GM12864 (cell line): ENCODE measurements around the gene ERICH6.

Experiments
- DNase-seq: peaks from one replicate; pipeline ENCODE4 v3.0.0-alpha.2; 2011; ENCODE audit warnings: low read depth
- H3K4me3 ChIP-seq: 2 replicates; pipeline ENCODE4 v1.5.1; 2011; ENCODE audit warnings: mild to moderate bottlenecking, low read depth, low read length, control low read depth
- TF ChIP-seq, protein P1 (sequence below): IDR thresholded peaks from 2 replicates; pipeline ENCODE4 v1.5.1; 2011; ENCODE audit warnings: low read depth, mild to moderate bottlenecking, moderate library complexity, low read length, control low read depth, inconsistent platforms; ENCODE audit errors: missing control alignments

Gene ERICH6

DNA sequence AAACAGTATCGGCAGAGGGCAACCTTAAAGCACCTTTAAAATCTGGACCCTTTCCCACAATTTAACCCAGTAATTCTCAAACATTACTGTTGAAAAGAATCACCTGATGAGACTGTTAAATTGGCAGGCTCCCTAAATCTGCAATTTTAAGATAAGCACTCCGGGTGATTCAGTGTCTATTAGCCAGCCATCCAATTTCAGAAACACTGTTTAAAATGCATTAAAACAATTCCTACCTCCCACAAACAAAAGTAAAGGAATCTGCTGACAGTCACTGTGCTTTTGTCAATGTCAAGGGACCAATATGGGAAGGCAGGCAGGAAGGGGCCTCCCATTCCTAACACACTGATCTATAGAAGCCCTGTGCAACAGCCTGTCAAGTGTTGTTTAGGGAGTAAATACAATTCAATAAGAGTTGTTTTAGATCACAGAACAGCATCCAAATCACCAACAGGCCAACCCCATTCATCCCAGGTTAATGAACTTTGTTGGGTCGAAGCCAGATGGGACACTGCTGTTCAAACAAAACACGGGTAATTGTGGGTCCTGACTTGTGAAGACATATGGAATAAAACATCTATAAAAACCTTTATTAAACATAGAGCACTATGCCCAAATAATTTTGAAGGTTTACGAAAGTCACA lies 37.9 kb upstream of the ERICH6 start:
- TF ChIP-seq, protein P1, sequence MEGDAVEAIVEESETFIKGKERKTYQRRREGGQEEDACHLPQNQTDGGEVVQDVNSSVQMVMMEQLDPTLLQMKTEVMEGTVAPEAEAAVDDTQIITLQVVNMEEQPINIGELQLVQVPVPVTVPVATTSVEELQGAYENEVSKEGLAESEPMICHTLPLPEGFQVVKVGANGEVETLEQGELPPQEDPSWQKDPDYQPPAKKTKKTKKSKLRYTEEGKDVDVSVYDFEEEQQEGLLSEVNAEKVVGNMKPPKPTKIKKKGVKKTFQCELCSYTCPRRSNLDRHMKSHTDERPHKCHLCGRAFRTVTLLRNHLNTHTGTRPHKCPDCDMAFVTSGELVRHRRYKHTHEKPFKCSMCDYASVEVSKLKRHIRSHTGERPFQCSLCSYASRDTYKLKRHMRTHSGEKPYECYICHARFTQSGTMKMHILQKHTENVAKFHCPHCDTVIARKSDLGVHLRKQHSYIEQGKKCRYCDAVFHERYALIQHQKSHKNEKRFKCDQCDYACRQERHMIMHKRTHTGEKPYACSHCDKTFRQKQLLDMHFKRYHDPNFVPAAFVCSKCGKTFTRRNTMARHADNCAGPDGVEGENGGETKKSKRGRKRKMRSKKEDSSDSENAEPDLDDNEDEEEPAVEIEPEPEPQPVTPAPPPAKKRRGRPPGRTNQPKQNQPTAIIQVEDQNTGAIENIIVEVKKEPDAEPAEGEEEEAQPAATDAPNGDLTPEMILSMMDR: no peak
- H3K4me3 ChIP-seq: no peak overlapping the region
- no peak for DNase-seq

DNA sequence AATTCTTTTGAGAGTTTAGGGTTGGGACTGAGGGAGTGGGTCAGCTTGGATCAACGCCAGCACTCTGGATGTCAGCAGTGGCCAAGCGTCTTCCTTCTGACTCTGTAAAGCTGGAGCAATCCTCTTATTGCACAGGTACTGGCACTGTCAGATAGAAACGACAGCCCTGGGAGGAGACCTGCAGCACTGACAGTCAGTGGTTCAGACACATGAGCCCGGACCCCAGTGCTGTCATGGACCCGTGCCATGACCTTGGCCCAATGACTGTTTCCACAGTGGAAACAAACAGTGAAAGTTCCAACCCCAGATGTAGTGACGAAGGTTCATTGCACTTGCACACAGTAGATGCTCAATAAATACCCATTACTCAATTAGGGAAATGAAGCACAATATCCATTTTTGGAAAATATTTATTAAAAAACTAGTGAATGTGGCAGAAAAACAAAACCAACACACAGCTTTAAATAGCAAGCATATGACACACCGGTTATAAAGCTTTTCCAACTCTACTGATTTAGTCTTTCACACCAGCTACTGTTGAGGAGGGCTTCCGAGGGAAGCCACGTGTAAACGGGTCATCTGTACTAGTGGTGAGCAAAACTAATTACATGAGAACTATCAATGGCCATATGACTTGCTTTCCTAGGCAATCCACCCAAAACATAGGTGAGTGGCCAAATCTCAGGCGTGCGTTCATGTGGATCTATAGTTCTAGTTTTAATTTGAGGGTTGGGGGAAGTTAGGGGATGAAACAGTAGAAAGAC lies 37.2 kb upstream of the ERICH6 start:
- no peak for DNase-seq
- TF ChIP-seq, protein P1: peak; percentile 18
- no peak overlapping the region for H3K4me3 ChIP-seq

DNA sequence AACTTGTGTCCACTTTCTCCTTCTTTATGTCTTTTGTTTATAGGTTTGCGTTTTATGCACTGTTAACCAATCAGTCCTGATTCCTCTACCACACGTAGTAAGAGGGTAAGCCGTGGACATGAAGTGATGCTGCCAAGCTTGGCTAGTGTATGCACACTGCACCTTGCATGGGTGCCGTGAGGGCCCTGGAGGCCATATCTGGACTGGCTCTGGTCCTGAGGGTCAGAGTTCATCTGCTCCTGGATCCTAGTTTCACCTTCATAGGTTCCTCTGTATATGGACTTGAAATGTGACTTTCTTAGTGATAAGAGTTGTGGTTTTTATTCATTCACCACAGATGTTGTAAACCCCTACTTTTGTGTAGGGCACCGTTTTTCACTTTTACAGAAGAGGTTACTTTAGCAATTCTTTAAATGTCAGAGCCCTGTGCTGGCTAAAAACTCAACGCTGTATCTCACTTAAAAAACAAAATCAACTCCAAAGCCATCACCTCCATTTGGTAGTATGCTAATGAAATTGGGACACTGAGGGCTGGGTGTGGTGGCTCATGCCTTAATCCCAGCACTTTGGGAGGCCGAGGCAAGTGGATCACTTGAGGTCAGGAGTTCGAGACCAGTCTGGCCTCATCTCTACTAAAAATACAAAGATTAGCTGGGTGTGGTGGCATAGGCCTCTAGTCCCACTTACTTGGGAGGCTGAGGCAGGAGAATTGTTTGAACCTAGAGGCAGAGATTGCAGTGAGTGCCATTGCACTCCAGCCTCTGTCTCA lies 36.3 kb upstream of the ERICH6 start:
- no peak overlapping the region; the same call in 1 of the 2 replicates for H3K4me3 ChIP-seq

DNA sequence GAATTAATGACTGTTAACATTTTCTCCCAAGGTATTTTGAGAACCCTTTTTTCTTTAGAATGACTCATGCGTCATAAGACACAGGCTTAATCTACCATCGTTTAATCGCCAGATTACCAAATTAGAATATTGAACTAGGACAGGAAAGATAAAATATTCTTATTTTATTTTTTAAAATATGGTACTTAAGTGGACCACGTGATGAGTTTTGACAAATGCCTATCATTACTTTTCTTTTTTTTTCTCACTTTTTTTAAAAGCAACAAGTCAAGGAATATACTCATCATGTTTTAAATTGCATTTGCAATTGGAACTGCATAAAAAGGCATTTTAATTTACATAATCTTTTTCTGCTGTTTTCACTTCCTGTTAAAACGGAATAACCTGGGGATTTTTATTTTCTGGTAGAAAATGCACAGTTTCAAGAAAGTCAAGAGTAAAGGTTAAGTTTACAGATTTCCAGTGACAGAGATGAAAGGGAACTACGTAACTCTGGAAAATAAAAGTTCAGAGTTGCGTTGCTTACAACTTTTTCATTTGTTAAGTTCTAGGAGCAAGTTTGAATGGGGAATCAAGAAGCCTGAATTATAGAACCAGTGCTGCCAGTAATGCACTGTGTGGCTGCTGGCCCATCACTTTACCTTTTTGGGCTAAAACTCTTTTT lies 35.6 kb upstream of the ERICH6 start:
- no peak for DNase-seq
- no peak overlapping the region; the same call in 1 of the 2 replicates for H3K4me3 ChIP-seq
- TF ChIP-seq, protein P1: no peak

More for the DNA sequence above, 36.3 kb upstream of the ERICH6 start:
- DNase-seq: no peak
- TF ChIP-seq, protein P1: no peak

DNA sequence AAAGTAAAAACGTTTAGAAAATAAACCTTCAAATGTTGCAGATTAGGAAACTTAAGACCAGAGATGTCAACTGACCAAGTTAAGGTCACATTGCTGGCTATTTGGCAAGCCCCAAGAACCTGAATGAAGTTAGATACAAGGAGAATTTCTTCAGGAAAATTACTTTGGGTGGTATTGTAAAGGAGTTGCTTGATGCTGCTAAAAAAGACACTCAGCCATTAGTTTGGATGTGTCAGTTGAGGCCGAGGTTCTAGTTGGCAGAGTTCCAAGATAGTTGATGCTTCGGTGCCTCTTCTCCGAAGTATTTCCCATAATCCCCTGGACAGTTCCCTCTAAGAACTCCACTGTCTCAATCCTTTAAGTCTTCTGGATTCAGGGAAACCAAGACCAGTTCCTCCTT lies 35.0 kb upstream of the ERICH6 start:
- DNase-seq: no peak
- TF ChIP-seq, protein P1: no peak
- H3K4me3 ChIP-seq: no peak overlapping the region

DNA sequence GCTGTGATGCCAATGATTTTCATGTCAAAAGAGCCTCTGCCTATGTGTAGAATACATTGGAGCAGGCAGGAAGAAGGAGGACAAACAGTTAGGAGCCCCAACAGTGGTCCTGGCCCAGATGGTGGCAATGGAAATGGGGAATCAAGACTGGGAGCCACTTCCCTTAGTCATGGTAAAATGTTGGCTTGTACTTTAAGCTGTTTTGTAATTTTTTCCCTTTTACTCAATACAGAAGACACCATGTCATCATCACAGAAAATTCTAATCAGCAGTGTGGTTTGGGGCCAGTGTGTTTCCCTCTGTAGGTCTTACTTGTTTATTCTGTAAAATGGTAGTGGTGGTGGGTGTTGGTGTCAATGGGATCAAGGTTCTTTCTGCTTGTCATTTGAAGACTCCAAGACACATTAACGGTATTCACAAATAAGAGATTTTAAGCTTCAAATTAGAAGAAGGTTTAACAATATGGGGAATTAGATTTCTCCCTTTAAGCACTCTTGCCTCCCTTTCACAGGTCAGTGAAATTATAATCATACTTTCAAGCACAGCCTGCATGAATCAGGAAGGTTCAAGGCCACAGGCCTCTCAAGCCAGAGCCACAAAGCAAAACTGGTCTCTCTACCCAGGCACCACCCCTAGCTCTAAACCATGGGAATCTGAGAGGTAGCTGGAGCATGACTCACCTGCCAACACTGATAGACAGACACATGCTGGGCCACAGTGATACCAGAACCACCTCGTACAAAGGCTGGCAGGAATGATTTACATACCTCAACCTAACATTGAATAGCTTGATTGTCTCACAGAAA lies 34.4 kb upstream of the ERICH6 start:
- DNase-seq: no peak
- H3K4me3 ChIP-seq: no peak overlapping the region
- TF ChIP-seq, protein P1: no peak
